Stimulated activated CD8-positive, alpha-beta memory T cell treated with anti-CD3 and anti-CD28 coated beads, Interleukin-15, amount 100 ng/mL, for 1 hour (primary cell): Measurements from ENCODE around the gene SLC15A3.
"Not testable (repeated sequence)": the region's sequence is repeated elsewhere in the genome, so short reads cannot be mapped to it uniquely, and the experiment has no call there.

Experiments used
- DNase-seq: peaks from one replicate; pipeline ENCODE4 v3.0.0-alpha.2; 2020; ENCODE audit warnings: low read depth

The SLC15A3 gene

DNA sequence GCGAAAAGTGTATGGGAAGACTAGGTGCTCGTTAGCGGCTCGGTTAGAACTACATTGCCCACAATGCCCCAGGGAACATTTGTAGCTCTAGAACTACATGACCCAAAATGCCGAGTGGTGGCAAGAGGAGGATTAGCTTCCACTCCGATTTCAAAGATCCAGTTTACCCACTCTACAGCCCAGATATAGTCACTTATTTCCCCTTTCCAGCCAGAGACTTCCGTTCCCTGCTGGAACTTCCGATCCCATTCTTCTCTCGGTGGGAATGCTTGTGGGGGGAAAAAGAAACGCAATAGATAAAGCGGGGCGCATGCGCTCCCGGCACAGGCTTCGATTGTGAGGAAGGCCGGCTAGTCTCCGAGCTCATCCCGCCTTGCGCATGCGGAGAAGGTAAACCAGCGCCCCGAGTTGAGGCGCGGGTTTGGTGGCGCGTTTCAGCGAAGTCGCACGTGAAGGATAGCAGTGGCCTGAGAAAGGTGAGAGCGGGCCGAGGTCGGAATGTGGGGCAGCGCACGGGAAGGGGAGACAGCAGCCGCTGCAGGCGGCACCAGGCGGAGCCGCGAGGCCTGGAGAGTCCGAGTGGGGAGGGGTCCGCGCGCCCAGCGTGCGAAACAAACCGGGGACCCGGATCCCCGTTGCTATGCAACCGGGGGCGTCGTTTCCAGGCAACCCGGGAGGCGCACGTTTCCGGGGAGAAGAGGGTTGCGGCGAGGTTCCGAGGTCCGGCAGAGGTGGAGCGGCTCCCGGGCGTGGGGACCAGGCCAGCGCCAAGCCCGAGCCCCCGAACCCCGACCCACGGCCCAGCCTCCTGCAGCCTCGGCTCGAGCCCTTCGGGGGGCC is 38.0 kb downstream of the SLC15A3 start, which contains the start of gene TMEM109:
Gene TMEM109 (plus strand): TSS at position 366 of the 840 bp plus-strand sequence. CDS start 5,536 bp downstream, outside the sequence.
- DNase-seq: peak; percentile 77

DNA sequence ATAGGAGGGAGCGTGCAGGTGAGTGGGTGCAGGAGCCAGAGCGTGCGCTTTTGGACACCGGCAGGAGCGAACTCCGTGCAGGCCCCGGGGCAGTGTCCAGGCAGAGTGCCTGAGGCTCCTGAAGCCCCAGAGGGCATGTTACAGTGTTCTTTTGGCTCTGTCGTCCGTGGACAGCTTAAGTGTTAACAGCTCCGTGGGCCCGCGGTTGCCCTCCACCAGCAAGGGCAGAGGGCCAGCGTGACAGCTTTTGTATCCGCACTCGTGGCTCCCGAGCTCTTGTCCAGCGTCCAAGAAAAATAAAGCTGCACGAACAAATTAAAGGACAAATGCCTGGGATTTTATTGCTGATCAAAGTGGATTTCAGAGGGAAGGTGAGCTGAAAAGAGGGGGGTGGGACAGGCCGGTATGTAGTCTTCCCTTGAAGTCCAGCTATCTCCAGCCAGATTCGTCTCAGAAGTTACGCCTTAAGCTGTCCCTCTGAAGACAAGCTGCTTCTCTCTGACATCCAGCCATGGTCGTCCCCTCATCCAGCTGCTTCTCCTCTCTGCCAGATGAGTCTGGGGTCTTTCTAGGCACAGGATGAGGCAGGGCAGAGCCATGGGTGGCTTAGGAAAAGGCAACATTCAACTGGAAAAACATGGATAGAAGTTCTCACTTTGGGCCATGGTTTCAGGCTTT is 39.0 kb downstream of the SLC15A3 start:
- DNase-seq: no peak

DNA sequence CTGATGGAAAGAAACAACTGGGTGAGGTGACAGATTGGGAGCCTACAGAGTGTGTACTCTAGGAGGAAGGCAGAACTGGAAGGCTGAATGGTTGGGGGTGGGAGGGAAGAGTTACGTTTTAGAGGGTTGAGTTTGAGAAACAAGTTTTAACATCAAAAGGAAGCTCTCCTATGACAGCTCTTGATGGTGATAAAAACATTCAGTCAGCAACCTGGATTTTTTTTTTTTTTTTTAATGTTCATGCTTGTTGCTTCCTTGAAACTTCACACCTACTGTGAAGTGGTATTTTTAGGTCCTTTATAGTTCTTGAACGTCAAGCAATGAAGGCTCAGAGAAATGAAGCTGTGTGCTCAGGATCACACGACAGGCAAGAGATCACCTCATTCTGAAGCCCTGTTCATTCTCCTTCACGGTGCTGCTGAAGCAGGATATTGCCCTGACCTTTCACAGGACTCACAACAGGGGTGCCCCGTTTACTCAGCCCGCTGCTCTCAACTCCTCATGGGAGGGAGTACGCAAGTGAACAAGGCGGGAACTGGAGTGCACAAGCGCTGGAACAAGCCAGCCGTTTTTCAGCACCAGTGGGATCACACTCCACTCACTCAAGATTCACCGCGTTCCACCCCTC is 39.6 kb downstream of the SLC15A3 start:
- no peak for DNase-seq

DNA sequence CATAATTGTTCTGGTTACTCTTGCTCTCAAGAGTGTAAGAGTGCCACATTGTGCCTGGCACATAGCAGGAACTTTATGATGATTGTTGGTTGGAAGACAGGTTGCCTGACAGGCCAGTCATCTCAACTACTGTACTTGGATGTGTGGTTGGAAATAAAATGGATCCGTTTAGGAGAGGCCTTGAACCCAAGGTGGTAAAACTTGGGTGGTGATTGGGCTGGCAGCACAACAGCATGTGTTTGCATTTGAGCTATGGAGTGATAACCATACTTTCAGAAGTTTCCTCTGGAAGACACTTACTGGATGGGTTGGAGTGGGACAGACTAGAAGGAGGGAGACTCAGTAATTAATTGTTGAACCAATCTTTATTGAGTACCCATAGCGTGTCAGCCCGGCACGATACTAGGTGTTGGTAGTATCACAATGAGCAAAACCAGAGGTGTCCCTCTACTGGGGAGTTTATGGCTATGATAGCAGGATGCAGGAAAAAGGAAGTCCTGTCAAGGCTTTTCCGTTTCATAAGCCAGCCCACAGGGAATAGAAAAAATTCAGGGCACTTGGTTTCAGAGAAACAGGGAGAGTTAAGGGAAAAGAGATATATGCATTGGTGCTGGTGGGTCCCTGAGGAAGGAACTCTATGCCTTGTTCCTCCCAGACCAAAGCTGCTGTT is 41.1 kb downstream of the SLC15A3 start:
- no peak for DNase-seq

DNA sequence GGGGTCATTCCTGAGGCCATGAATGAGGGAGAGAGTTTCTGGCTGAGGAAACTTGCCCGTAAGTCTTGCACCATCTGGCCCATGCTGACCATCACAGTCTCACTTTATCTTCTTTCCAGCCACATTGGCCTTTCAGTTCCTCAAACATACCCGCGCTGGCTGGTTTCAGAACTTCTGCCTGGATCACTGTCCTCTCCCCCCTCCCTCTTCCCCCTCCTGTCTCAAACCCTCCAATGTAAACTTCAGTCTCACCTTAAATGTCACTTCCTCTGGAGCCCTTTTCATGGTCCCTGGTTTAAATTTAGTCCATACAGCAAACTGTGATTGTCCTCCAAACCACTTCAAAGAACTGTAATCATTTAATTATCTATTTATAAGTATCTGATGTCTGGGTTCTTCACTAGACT is 41.7 kb downstream of the SLC15A3 start:
- DNase-seq: no peak

DNA sequence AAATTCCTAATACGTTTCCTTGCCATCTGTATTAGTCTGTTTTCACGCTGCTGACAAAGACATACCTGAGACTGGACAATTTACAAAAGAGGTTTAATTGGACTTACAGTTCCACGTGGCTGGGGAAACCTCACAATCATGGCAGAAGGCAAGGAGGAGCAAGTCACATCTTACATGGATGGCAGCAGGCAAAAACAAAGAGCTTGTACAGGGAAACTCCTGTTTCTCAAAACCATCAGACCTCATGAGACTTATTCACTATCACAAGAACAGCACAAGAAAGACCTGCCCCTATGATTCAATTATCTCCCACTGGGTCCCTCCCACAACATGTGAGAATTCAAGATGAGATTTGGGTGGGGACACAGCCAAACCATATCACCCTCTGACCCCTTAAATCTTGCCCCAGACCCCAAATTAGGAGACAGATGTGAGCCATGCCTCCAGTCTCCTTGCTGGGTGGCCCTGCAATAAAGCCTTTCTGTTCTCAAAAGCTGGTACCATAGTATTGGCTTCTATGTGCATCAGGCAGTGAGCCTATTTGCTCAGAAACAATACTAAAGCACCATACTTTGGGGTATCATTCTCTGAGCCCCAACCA is 42.2 kb downstream of the SLC15A3 start:
- not testable (repeated sequence) for DNase-seq

DNA sequence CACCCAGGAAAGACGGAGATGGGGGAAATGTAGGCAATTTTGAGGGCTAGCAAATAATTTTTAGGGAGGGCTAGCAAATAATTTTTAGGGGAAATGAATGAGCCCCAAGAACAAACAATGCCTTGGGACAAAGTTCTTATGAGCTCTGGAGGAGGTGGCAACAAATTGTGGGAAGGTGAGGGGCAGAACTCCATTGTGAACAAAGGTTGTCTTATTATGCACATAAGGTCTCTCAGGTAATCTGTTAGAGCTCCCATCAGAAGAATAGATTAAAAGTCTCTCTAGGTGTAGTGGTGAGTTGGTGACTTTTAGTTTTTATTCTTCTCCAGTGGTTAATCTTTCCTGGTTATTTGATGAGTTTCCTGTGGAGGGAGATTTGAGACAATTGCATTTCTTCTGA is 43.2 kb downstream of the SLC15A3 start:
- DNase-seq: no peak

DNA sequence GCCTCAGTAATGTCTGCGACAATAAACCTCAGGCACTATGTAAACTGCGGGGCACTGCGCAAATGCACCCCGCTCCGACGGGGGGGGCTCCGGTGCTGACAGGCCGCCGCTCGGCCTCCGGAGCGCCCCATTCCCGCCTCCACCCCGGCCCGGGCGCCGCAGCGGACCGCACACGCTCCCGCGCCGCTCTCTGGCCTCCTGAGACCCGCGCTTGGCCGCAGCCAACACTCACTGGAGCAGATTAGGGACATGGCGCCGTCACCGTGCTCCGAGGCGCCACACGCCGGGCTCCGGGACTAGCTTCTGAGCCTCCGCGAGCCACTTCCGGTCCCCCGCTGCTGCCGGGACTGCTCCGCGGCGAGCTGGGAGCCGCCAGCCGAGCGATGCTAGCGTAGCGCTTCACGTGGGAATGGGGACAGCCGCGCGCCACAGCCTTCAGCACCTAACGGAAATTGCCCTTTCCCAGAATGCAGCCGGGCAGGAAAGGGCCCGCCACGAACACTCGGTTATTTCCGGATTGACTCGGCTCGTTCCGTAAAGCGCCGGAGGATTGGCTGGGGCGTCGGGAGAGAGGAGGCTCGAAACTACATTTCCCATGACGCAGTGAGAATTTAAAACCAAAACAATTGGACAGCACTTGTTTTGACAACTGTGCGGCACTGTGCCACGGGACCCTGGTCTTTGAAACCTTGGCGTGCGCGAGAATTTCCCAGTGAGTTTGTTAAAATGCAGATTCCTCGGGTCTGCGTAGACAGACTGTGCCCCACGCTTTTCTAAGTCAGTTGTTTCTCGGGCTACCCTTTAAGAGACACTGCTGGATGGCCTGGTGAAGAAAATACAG is 45.6 kb downstream of the SLC15A3 start, which contains the start of gene PRPF19:
Gene PRPF19 (minus strand): TSS at position 454 of the 841 bp plus-strand sequence. CDS start 203 bp downstream, at position 251.
- peak; percentile 98 for DNase-seq

DNA sequence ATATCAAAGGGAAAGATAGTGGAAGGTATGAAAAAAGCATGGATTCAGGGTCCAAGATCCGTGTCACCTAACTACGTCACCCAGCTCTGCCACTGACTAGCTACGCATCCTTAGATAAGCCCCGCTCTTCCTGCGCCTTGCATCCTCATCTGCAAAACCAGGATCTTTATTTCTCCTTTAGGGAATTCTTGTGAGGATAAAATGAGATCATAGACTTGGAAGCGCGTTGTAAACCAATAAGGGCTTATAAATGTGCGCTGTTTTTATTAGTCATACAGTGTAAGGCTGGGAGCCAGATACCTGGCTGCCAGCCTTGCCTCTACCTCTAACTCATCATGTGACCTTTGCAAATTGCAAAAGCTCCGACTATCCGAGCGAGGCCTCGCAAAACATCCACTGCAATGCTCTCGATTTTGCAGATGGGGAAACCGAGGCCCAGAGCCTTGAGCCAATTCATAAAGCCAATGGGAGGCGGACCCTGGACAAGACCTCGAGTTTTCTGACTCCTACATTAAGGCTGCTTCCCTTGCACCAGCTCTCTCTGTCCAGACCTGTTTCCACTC is 46.3 kb downstream of the SLC15A3 start:
- DNase-seq: no peak

DNA sequence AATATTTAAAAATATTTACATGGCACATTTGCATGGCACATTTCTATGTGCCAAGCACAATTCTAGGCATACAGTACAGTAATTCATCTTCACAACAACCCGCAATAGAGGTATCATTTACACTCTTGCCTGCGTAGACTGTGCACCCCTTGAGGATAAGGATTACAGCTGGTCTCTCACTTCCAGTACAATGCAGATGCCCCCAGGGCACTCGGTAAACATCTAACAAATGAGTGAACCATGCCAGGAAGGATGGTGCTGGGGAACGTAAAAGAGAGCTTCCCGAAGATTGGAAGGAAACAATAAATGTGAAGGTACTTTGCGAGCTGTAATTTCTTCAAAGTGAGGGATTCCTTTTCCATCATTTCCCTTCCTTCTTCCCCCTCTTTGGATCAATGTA is 46.9 kb downstream of the SLC15A3 start:
- no peak for DNase-seq

DNA sequence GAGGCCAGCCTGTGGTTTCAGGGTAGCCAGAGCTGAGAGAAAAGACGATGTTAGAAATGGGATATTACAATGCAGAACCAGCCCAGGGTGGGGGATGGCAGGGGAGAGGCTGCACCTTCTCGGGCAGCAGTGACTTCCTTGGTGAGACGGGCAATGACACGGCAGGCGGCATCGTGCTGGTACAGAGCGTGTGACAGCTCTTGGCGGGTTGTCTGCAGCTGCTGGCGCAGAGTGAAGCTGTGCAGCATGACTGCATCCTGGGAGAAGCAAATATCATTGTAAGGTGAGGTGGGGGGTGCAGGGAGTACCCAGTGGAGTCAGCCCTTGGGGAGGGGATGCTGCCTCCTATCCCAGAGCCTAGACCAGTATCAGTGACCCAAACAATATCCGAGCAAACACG is 49.4 kb downstream of the SLC15A3 start:
- no peak for DNase-seq

DNA sequence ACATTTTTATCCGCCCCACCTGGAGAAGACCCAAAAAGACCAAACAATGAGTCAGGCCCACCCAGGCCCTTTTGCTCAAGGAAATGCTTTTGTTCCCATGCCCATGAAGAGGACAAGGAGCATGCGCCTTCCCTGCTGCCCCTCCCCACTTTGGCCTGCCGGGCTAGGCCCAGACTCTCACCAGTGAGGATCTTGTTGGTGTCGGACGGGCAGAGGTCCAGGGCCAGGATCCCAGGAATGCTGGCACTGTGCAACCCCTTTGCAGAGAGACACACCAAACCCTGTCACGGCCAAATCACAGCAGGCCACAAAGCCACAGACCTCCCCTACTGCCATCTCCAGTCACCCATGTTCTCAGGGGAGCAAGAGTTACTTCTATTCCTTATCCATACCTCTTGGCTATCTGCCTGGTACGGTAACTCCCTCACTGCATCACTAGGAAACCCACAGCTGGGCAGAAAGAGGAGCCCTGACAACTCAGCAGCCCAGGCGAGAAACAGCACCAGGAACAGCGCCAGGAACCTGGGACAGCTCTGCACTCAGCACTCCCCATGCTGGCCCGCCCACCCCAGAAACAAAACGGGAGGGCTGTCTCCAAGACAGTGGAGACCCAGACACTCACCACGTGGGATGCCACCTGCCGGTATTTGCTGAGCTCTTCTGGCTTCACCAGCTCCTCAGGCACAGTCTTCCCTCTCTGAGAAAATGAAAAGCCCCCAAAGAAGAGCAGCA is 51.1 kb downstream of the SLC15A3 start:
- DNase-seq: no peak

DNA sequence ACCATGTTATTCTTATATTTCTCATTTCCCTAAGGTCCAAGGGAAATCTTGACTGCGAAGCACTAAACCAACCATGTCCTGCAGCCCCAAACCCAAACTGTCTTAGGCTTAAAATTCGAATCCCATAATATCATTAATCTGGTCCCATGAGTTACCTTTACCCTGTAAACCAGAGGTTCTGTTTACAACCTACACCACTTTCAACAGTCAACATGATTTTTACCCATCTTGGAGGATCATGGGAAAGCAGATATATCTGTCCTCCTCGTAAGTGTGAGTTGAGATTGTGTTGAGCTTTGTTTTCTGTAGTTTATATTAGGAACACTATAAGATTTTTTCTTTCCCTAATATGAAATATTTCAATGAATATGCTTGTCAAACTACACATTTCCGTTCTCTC is 52.0 kb downstream of the SLC15A3 start:
- DNase-seq: no peak

DNA sequence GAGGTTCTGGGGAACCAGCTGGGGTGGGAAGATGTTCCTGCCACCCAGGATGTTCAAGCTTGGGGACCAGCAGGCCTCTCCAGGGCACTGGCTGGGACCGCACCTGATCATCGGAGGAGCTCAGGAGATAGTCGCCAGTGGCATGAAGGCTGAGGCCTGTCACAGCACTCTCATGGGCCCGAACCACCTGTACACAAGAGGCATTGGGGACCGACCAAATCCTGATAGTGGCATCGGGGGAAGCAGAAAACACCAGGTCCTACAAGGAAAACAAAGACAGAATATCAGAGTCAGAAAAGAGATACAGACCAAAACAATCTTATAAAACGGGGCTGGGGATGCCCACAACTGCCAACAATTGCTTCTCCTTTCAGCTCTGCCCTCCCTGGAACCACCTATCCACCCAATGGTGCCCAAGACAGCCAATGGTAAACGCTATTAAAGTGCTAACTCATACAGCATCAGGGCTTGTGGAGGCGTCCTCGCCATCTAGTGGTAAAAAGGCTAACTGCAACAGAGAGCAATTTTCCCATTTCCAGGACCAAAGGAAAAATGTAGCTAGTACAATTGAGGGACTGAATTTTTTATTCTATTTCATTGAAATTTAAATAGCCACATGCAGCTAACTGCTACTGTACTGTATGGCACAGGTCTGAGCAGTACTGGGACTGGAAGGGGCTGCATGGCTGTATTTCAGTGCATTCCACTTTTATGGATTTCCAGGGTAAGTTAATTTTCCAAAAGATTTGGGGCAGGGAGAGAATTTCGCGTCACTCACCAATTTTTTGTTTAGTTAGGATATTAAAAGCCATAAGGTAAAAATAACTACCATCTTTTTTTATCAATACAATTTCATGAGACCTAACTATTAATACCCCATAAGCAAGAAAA is 52.7 kb downstream of the SLC15A3 start:
- no peak for DNase-seq

DNA sequence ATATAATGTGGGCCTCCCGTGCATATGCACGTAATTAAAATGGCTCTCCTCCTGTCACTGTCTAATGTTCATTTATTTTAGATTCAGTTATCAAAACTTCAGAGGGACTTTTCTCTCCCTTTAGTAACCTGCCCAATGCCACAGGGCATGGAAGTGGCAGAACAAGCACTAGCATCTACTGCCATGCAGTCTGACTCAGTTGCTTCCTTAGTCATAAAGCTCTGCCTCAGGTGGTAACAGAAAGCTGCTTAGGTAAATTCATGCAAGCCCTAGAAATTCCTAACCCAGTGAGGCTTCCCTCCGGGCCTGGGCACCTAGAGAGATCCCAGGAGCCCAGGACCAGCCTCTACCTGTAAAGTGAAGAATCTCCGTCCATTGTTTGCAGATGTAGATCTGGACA is 54.5 kb downstream of the SLC15A3 start:
- no peak for DNase-seq

DNA sequence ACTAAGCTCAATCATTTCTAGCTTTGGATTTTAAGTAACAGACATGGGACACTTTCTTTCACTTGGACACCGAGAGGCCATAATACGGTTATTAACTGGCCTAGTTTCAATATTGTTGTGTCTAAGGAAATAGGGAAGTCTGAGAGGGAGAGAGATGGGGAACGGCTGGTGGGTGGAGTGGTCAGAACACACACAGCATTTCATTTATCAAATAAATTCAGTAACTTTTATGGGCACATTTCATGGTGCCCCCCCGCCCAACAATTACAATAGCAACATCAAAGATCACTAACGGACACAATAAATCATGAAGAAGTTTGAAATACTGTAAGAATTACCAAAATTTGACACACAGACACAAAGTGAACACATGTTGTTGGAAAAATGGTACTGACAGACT is 56.3 kb downstream of the SLC15A3 start:
- no peak for DNase-seq

DNA sequence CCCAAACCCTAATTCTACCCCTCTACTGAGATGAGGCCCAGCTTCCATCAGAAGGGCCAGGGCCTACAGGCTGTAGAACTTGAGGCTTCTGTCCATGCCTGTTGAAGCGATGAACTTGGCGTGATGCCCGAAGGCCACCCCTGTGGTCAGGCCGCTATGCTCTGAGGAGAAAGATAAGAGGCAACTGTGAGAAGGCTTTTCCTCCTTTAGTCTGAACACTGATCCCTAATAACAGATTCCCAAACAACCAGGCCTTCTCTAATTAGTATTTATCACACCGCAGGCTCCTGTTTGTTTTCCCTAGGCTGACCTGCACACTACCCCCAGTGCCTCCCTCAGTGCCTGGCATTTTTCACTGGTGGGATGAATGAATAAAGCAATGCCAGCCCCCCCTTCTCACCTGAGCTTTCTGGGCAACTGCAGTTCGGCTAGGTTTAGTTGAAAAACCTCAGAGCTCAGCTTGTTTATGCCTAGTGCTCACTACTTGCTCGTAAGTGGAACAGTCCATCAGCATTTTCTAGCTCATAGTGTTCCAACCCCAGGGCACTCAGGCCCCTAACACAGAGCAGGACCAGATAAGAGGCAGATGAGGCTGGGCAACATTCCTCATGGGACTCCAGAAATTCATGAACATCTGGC is 60.8 kb downstream of the SLC15A3 start:
- DNase-seq: no peak

DNA sequence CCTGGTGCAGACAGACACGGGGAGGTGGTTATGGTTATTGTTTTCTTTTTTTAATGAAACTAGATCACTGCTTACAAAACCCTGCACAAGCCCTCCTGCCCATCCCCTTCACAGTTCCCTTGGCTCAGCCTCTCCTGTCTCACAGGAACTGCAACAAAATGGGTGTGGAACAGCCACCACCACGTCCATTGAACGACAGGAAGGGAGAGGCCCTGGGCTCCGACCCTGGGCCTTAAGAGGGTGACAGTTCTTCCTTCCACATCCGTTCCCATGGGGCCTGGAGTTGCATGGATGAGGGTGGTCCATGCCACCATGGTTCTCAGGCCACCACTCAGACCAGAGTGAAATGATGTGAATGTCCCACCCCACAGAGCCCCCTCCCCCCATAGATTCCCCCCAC is 61.3 kb downstream of the SLC15A3 start:
- no peak for DNase-seq
